Body of pancreas (tissue), 4 donors: Measurements from ENCODE around the gene IHH. TPM values are rescaled to one million over a fixed set of nuclear protein-coding genes. Genes with fewer than 3 reads are reported as not detected.

Experiments
- ATAC-seq: fragments of 150-250 bp; one replicate; pipeline ENCODE4 v1.9.1; 2016
- DNase-seq, 4 donors: peaks; one replicate each; pipeline ENCODE4 v3.0.0-alpha.2; 2019
- H3K27ac ChIP-seq, 4 donors: fragments of 200-600 bp; sonication (generic); 1 replicate in 3 of 4; 2 replicates in 1 of 4; pipeline versions ENCODE4 v1.5.1 to v1.6.1; 2016 to 2019; ENCODE audit warnings: mild to moderate bottlenecking in 1 of 4, mixed read lengths in 1 of 4, moderate library complexity in 1 of 4
- H3K27me3 ChIP-seq, 2 donors: fragments of 200-600 bp; sonication (generic); one replicate each; pipeline ENCODE4 v1.6.0; 2016; ENCODE audit warnings: mild to moderate bottlenecking in 1 of 2
- H3K36me3 ChIP-seq, 2 donors: fragments of 200-600 bp; sonication (generic); replicated peaks in 1 of 2; 2 replicates each; pipeline ENCODE4 v1.5.1; 2016; ENCODE audit warnings: low read depth in 2 of 2; ENCODE audit not compliant: insufficient read depth in 1 of 2
- H3K4me1 ChIP-seq: fragments of 200-600 bp; sonication (generic); one replicate; pipeline ENCODE4 v1.6.0; 2016
- H3K4me3 ChIP-seq, 2 donors: fragments of 200-600 bp; sonication (generic); 1 replicate in 1 of 2; 2 replicates in 1 of 2; pipeline ENCODE4 v1.5.1; 2016 to 2019
- H3K9me3 ChIP-seq, 3 donors: fragments of 200-600 bp; sonication (generic); 1 replicate in 2 of 3; 2 replicates in 1 of 3; pipeline ENCODE4 v1.5.1; 2016
- POLR2A ChIP-seq, 3 donors: fragments of 450-650 bp; IDR thresholded peaks; one replicate each; pipeline ENCODE4 v1.6.1; 2016; ENCODE audit warnings: antibody characterized with exemption in 3 of 3, mild to moderate bottlenecking in 2 of 3
- WGBS, 2 donors: methylation state at CpG; one replicate each; pipeline ENCODE4 v1.1.5; 2017; 5-methylcytosine and 5-hydroxymethylcytosine counted together
- intact Hi-C: fragments of 100-400 bp; cut with DNase I; formaldehyde crosslinking; loops from one replicate; pipeline ENCODE4 v1.15.1; 2023
- total RNA-seq, 2 donors: library from RNA; depleted of rRNA; stranded (reverse); fragments of >200 nt; gene quantifications; one replicate each; pipeline ENCODE4 v1.1.0, GENCODE V29; 2016
- TF ChIP-seq, protein P1 (sequence below), 7 experiments: fragments of 450-650 bp in 4 of 7; fragments of 200-600 bp in 3 of 7; sonication (generic) in 3 of 7; IDR thresholded peaks; one replicate each; pipeline ENCODE4 v1.5.1; 2016 to 2019; ENCODE audit warnings: antibody characterized with exemption in 7 of 7

IHH gene
- total RNA-seq, 2 donors from 2014 or later: 1.0 TPM; not detected in 1

DNA sequence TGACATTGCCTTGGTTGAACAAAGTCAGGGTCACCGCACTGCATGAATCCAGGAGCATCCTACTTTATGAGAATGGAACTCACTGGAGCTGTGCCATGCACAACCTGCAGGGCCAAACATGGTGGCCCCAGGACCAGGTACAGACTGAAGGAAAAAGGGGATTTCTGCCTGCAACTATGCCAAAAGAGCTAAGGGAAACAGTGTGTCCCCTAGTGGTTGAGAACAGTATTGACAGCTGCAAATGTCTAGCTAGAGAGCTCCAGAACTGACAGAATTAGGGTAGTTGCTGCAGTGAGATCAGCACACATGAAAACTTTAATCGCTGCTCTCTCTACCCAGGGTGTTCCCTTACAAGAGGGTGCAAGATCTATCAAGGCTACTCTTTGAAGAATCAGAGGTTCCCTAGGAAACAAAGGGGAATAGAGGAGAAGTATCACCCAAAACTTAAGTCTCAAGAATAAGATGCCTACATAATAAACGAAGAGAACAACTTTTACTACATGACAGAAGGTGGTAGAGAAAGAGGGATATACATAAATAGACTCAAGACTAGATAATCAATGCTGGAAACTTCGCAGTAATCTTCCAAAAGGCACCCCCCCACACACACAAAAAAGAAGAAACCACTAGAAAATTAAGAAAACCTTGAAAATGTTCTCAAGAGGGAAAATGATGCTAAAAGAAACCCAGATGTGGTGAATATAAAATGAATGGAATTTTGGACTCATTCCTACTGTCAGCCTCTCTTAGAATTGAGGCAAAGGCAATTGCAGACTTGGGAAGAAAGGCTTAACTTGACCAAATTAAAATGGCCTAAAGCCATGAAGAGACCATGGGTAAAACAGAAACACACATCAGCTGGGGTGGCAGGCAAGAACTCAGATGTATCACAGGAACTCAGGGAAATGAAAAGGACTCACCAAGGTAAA lies 43.6 kb upstream of the IHH start:
- Histone ChIP-seq H3K27ac (no peak overlapping the region), H3K27me3 (no peaks in the 10 kb centered on the region), H3K36me3 (no peaks in the 10 kb centered on the region), H3K9me3 (no peaks in the 10 kb centered on the region), H3K4me3 (no peak overlapping the region), H3K4me1 (no peaks in the 10 kb centered on the region)
- peak; percentile 48 for ATAC-seq
- WGBS, 2 donors: 58 to 62% methylated on average over 4 of the region's 4 CpGs
- intact Hi-C loops: no loop called here
- no peak for TF ChIP-seq POLR2A (IDR thresholded peaks at IDR 0.05)
- TF ChIP-seq, protein P1, sequence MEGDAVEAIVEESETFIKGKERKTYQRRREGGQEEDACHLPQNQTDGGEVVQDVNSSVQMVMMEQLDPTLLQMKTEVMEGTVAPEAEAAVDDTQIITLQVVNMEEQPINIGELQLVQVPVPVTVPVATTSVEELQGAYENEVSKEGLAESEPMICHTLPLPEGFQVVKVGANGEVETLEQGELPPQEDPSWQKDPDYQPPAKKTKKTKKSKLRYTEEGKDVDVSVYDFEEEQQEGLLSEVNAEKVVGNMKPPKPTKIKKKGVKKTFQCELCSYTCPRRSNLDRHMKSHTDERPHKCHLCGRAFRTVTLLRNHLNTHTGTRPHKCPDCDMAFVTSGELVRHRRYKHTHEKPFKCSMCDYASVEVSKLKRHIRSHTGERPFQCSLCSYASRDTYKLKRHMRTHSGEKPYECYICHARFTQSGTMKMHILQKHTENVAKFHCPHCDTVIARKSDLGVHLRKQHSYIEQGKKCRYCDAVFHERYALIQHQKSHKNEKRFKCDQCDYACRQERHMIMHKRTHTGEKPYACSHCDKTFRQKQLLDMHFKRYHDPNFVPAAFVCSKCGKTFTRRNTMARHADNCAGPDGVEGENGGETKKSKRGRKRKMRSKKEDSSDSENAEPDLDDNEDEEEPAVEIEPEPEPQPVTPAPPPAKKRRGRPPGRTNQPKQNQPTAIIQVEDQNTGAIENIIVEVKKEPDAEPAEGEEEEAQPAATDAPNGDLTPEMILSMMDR (IDR thresholded peaks at IDR 0.05): peak; percentile 59 to 73 (median 68)
- peak in 1 of 4 donors; percentile 32 for DNase-seq

DNA sequence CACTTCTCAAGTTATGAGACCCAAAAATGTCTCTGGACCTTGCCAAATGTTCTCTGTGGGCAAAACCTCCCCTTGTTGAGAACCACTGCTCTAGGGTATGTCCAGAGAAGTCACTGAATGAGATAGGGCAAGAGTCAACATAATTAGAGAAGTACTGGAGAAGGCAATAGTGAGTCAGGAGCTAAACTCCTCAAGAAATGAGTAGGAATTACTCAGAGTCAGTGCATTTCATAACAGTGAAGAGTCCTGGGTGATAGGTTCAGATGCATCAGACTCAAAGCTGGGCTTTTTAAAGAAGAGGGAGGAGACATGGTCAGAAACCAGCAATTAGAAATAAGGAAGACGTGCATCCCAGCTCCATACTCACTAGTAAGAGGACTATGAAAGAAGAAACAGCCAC lies 38.6 kb upstream of the IHH start:
- Histone ChIP-seq H3K36me3 (no peaks in the 10 kb centered on the region), H3K4me1 (no peaks in the 10 kb centered on the region), H3K4me3 (no peak overlapping the region), H3K27me3 (no peaks in the 10 kb centered on the region), H3K9me3 (no peaks in the 10 kb centered on the region), H3K27ac (no peak overlapping the region)
- 83 to 100% methylated on average over 1 of the region's 1 CpG for WGBS, 2 donors
- ATAC-seq (no peak), DNase-seq (no peak)
- TF ChIP-seq POLR2A (IDR thresholded peaks at IDR 0.05): no peak
- TF ChIP-seq, protein P1 (IDR thresholded peaks at IDR 0.05): no peak
- intact Hi-C loops: no loop called here

DNA sequence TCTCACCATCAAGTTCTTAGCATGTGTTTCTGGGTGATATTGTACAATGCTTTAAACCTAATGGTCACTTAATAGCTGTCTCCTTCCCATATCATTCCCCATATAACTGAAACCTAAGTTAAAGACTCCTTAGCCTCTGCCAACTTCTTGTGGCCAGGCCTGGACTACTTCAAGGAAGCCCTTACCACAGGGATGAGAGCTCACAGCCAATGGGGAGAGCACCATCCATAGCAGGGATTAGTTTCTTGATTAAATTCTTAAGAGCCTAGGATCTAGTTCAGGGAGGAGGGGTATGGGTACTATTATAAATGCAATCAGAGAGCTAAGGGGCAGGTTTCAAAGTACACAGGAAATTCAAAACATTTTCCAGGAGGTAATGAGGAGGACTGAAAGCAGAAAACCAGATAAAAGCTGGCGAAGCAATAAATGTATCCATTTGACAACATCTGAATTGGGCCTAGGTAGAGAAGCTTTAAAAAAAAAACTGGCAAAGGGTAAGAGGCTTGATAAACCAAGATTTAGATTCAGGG lies 34.8 kb upstream of the IHH start:
- DNase-seq: no peak
- Histone ChIP-seq H3K27me3 (no peaks in the 10 kb centered on the region), H3K9me3 (no peaks in the 10 kb centered on the region), H3K4me3 (no peak overlapping the region), H3K36me3 (no peaks in the 10 kb centered on the region), H3K4me1 (no peaks in the 10 kb centered on the region), H3K27ac (no peak overlapping the region)
- no peak for TF ChIP-seq POLR2A (IDR thresholded peaks at IDR 0.05)
- TF ChIP-seq, protein P1 (IDR thresholded peaks at IDR 0.05): no peak
- intact Hi-C loops: no loop called here
- WGBS, 2 donors: 82 to 92% methylated on average over 1 of the region's 1 CpG
- no peak for ATAC-seq

DNA sequence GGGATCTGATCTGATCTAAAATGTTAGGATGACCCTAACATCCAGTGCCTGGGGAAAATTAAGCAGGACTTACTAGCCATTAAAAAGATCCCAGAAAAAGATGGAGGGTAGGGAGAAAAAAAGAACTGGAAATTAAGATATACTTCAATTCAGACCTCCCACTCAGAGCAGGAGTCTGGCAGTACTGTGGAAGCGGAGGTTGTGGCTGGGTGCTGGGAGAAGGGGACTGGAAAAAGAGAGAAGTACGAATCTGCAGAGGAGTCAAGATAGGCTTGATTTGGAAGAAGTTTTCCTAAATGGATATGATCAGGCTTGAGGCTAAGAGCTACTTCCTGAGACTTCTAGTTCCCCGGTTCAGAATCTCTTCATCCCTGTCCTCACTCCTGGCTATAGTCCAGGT lies 33.5 kb upstream of the IHH start:
- H3K27me3 ChIP-seq: no peaks in the 10 kb centered on the region
- intact Hi-C loops: no loop called here
- TF ChIP-seq, protein P1 (IDR thresholded peaks at IDR 0.05): no peak
- no peak for TF ChIP-seq POLR2A (IDR thresholded peaks at IDR 0.05)
- no peaks in the 10 kb centered on the region for H3K4me1 ChIP-seq
- no peaks in the 10 kb centered on the region for H3K9me3 ChIP-seq
- ATAC-seq (no peak), DNase-seq (no peak)
- no peak overlapping the region for H3K27ac ChIP-seq
- WGBS, 2 donors: 86 to 87% methylated on average over 3 of the region's 3 CpGs
- H3K4me3 ChIP-seq: no peak overlapping the region
- no peaks in the 10 kb centered on the region for H3K36me3 ChIP-seq
